ENCODE results near the gene HOXD9. TPM values are rescaled to one million over a fixed set of nuclear protein-coding genes. Genes with fewer than 3 reads are reported as not detected.

HOXD9 gene
- total RNA-seq, 1 experiment from 2014 or later, result not detected

GRCh38 chr2:176115883-176116813 lies 6.4 kb upstream of the HOXD9 start, which contains the start of gene HOXD10:
Gene HOXD10, plus strand, starts transcription at chr2:176116778. Its CDS starts 56 bp downstream, at chr2:176116834.
- POLR2A ChIA-PET, result no interaction called here
- Mint-ChIP-seq H3K4me1 (peaks cover 19% of the 10 kb centered on the region), H3K4me3 (peak within 1 kb of the TSS; percentile 54), H3K27ac (no peak within 1 kb of the TSS), H3K36me3 (0 out of 2 replicates have a peak, but pooled peaks cover 7% of the 10 kb centered on the region), H3K27me3 (ENCODE audit: low read depth) (peaks cover 100% of the 10 kb centered on the region), H3K9me3 (peaks cover 4% of the 10 kb centered on the region)
- CTCF ChIA-PET, result interaction anchor here (0.9 to 1.7 kb wide), 2 partner anchors 25 to 72 kb away, joined by 3 to 9 read pairs; no protein-coding TSS in a partner anchor
- DNase-seq (ENCODE audit: low spot score), result peak; percentile 75
- peak; percentile 76 for ATAC-seq
- TF ChIP-seq FOXP1 (CRISPR knock-in tag; IDR thresholded peaks at IDR 0.05; ENCODE audit: borderline replicate concordance) (no peak), ZNF416 (CRISPR knock-in tag; IDR thresholded peaks at IDR 0.05) (no peak), ZNF396 (CRISPR knock-in tag; IDR thresholded peaks at IDR 0.05; ENCODE audit: borderline replicate concordance) (no peak), GRHL2 (CRISPR knock-in tag; IDR thresholded peaks at IDR 0.05; ENCODE audit: insufficient replicate concordance, severe bottlenecking) (no peak), FOXJ3 (CRISPR knock-in tag; IDR thresholded peaks at IDR 0.05; ENCODE audit: borderline replicate concordance) (no peak), ZNF281 (CRISPR knock-in tag; IDR thresholded peaks at IDR 0.05) (no peak), ZNF232 (CRISPR knock-in tag; IDR thresholded peaks at IDR 0.05) (no peak), ATF1 (CRISPR knock-in tag; IDR thresholded peaks at IDR 0.05) (no peak), ESRRA (CRISPR knock-in tag; IDR thresholded peaks at IDR 0.05; ENCODE audit: borderline replicate concordance) (no peak), ZNF423 (CRISPR knock-in tag; IDR thresholded peaks at IDR 0.05) (no peak), ZNF138 (CRISPR knock-in tag; conservative IDR thresholded peaks at IDR 0.05) (no peak), ERG (CRISPR knock-in tag; IDR thresholded peaks at IDR 0.05) (no peak), PRRX2 (CRISPR knock-in tag; IDR thresholded peaks at IDR 0.05) (no peak), EMX1 (CRISPR knock-in tag; IDR thresholded peaks at IDR 0.05) (no peak), SOX15 (CRISPR knock-in tag; IDR thresholded peaks at IDR 0.05) (no peak), ZNF121 (CRISPR knock-in tag; IDR thresholded peaks at IDR 0.05) (no peak), ETV6 (CRISPR knock-in tag; IDR thresholded peaks at IDR 0.05) (peak; percentile 42; the same call in 1 of the 2 replicates), NR3C1 (CRISPR knock-in tag; conservative IDR thresholded peaks at IDR 0.05; ENCODE audit: low read depth) (no peak), MAX (CRISPR knock-in tag; IDR thresholded peaks at IDR 0.05) (peak; percentile 40; the same call in 1 of the 2 replicates), IRF1 (CRISPR knock-in tag; IDR thresholded peaks at IDR 0.05) (no peak), ZNF263 (CRISPR knock-in tag; IDR thresholded peaks at IDR 0.05; ENCODE audit: low read depth) (peak; percentile 60; the same call in 1 of the 2 replicates)
- TF ChIP-seq, protein P1, sequence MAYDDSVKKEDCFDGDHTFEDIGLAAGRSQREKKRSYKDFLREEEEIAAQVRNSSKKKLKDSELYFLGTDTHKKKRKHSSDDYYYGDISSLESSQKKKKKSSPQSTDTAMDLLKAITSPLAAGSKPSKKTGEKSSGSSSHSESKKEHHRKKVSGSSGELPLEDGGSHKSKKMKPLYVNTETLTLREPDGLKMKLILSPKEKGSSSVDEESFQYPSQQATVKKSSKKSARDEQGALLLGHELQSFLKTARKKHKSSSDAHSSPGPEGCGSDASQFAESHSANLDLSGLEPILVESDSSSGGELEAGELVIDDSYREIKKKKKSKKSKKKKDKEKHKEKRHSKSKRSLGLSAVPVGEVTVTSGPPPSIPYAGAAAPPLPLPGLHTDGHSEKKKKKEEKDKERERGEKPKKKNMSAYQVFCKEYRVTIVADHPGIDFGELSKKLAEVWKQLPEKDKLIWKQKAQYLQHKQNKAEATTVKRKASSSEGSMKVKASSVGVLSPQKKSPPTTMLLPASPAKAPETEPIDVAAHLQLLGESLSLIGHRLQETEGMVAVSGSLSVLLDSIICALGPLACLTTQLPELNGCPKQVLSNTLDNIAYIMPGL (CRISPR knock-in tag; IDR thresholded peaks at IDR 0.05), result no peak
- TF ChIP-seq, protein P2, sequence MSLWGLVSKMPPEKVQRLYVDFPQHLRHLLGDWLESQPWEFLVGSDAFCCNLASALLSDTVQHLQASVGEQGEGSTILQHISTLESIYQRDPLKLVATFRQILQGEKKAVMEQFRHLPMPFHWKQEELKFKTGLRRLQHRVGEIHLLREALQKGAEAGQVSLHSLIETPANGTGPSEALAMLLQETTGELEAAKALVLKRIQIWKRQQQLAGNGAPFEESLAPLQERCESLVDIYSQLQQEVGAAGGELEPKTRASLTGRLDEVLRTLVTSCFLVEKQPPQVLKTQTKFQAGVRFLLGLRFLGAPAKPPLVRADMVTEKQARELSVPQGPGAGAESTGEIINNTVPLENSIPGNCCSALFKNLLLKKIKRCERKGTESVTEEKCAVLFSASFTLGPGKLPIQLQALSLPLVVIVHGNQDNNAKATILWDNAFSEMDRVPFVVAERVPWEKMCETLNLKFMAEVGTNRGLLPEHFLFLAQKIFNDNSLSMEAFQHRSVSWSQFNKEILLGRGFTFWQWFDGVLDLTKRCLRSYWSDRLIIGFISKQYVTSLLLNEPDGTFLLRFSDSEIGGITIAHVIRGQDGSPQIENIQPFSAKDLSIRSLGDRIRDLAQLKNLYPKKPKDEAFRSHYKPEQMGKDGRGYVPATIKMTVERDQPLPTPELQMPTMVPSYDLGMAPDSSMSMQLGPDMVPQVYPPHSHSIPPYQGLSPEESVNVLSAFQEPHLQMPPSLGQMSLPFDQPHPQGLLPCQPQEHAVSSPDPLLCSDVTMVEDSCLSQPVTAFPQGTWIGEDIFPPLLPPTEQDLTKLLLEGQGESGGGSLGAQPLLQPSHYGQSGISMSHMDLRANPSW (CRISPR knock-in tag; conservative IDR thresholded peaks at IDR 0.05; ENCODE audit: low read depth), result no peak
- TF ChIP-seq, protein P3, sequence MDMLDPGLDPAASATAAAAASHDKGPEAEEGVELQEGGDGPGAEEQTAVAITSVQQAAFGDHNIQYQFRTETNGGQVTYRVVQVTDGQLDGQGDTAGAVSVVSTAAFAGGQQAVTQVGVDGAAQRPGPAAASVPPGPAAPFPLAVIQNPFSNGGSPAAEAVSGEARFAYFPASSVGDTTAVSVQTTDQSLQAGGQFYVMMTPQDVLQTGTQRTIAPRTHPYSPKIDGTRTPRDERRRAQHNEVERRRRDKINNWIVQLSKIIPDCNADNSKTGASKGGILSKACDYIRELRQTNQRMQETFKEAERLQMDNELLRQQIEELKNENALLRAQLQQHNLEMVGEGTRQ (CRISPR knock-in tag; IDR thresholded peaks at IDR 0.05), result peak; percentile 95
- TF ChIP-seq, protein P4, sequence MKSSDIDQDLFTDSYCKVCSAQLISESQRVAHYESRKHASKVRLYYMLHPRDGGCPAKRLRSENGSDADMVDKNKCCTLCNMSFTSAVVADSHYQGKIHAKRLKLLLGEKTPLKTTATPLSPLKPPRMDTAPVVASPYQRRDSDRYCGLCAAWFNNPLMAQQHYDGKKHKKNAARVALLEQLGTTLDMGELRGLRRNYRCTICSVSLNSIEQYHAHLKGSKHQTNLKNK (CRISPR knock-in tag; IDR thresholded peaks at IDR 0.05), result no peak

Data from WTC11 (cell line).